ENCODE measurements around the gene TRIP12.

DNA sequence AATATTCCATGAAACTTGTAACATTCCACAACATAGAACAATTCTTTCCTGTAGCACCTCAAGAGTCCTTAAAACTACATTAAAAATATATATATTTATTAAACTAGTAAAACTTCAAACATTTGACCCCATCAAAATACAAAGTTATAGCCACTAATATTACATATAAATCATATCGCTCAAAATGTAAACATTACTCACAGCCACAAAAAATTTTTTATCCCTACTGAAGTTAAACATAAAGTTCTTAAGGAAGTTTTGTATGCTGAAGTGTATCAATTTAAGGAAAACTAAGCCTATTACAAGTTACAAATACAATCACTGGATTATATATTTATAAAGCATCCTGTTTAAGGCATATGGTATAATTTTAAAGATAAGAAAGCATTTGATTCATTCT lies 127.2 kb downstream of the TRIP12 start:
- TF ChIP-seq SMAD3 (CRISPR knock-in tag; IDR thresholded peaks at IDR 0.05) (no peak), FOXK1 (CRISPR knock-in tag; IDR thresholded peaks at IDR 0.05; ENCODE audit: borderline replicate concordance, low read depth) (no peak), ZNF614 (CRISPR knock-in tag; IDR thresholded peaks at IDR 0.05; ENCODE audit: borderline replicate concordance) (no peak), ZFX (CRISPR knock-in tag; IDR thresholded peaks at IDR 0.05; ENCODE audit: low read depth) (no peak), FOXM1 (CRISPR knock-in tag; IDR thresholded peaks at IDR 0.05) (no peak), TAF1 (CRISPR knock-in tag; IDR thresholded peaks at IDR 0.05) (no peak), CBFB (CRISPR knock-in tag; IDR thresholded peaks at IDR 0.05) (no peak)
